DMS53 (cell line): ENCODE results near the gene ZBED1.
"Not testable (repeated sequence)": the region's sequence is repeated elsewhere in the genome, so short reads cannot be mapped to it uniquely, and the experiment has no call there.

Source experiments
- DNase-seq: peaks from one replicate; lab custom pipeline; 2025; lab: John Stamatoyannopoulos, UW

The ZBED1 gene

GRCh38 chrX:2474963-2475726 lies 25.6 kb downstream of the ZBED1 start:
- DNase-seq: no peak

- no peak for DNase-seq
Observed at GRCh38 chrX:2474280-2474962, 26.4 kb downstream of the ZBED1 start.

- not testable (repeated sequence) for DNase-seq
Observed at GRCh38 chrX:2473064-2473463, 27.7 kb downstream of the ZBED1 start.

- no peak for DNase-seq
Observed at GRCh38 chrX:2471641-2472040, 29.1 kb downstream of the ZBED1 start.

GRCh38 chrX:2471126-2471525 lies 29.6 kb downstream of the ZBED1 start:
- not testable (repeated sequence) for DNase-seq

GRCh38 chrX:2469852-2470251 lies 30.9 kb downstream of the ZBED1 start:
- not testable (repeated sequence) for DNase-seq

GRCh38 chrX:2469196-2469685 lies 31.5 kb downstream of the ZBED1 start:
- no peak for DNase-seq

- no peak for DNase-seq
Observed at GRCh38 chrX:2468261-2469195, 32.2 kb downstream of the ZBED1 start.

- DNase-seq: no peak
Observed at GRCh38 chrX:2466876-2467656, 33.7 kb downstream of the ZBED1 start.

GRCh38 chrX:2464677-2465166 lies 36.1 kb downstream of the ZBED1 start:
- DNase-seq: no peak

GRCh38 chrX:2463973-2464676 lies 36.7 kb downstream of the ZBED1 start:
- DNase-seq: no peak

GRCh38 chrX:2463481-2463880 lies 37.3 kb downstream of the ZBED1 start:
- not testable (repeated sequence) for DNase-seq

- DNase-seq: no peak
Observed at GRCh38 chrX:2462780-2463179, 38.0 kb downstream of the ZBED1 start.

- DNase-seq: no peak
Observed at GRCh38 chrX:2462074-2462473, 38.7 kb downstream of the ZBED1 start.

- no peak for DNase-seq
Observed at GRCh38 chrX:2461711-2462016, 39.1 kb downstream of the ZBED1 start.

- DNase-seq: not testable (repeated sequence)
Observed at GRCh38 chrX:2460821-2461710, 39.7 kb downstream of the ZBED1 start.

- DNase-seq: not testable (repeated sequence)
Observed at GRCh38 chrX:2460048-2460447, 40.7 kb downstream of the ZBED1 start.

- no peak for DNase-seq
Observed at GRCh38 chrX:2458309-2458708, 42.5 kb downstream of the ZBED1 start.

GRCh38 chrX:2457289-2458133 lies 43.3 kb downstream of the ZBED1 start:
- no peak for DNase-seq
